Measurements from ENCODE around the gene ECE2.

The ECE2 gene

DNA sequence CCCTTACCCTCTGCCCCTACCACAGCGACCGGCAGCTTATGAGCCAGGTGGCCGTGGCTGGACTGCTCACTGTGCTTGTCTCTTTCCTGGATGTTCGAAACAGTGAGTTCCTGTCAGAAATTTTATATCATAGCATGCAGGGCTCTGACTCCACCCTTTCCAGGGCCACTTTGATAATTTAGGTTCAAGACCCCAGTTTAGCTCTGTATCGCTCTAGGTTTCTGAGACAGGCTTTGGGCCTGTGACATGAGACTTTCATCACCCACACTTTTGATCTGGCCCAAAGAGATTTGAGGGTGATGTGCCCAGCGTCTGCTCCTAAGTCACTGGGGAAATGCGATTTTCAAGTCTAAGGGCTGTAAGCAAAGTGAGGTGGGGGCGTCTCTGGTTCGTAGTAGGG lies 32.1 kb downstream of the ECE2 start:
- Histone ChIP-seq H3K9ac (ENCODE audit: low read length) (no peak overlapping the region), H3K27ac (ENCODE audit: low read depth, low read length) (no peak overlapping the region), H3K4me2 (ENCODE audit: low read length) (no peak overlapping the region), H2BK5ac (ENCODE audit: low read length) (no peak overlapping the region), H4K8ac (ENCODE audit: low read depth, low read length) (no peak overlapping the region), H3K27me3 (ENCODE audit: insufficient read depth, low read length, poor library complexity) (no peaks in the 10 kb centered on the region), H3K36me3 (ENCODE audit: control insufficient read depth, insufficient read depth, low read length) (peaks cover 36% of the 10 kb centered on the region), H4K5ac (ENCODE audit: low read length) (no peak overlapping the region), H3K4me1 (ENCODE audit: control insufficient read depth, low read depth, low read length) (no peaks in the 10 kb centered on the region), H2AK5ac (ENCODE audit: low read length) (no peak overlapping the region), H2BK120ac (ENCODE audit: low read depth, low read length) (no peak overlapping the region), H2BK15ac (replicated peaks; ENCODE audit: low read depth) (no peak overlapping the region), H3K23ac (ENCODE audit: low read length) (no peak overlapping the region), H3K56ac (ENCODE audit: low read length) (no peak overlapping the region), H3K4me3 (ENCODE audit: low read length) (no peak overlapping the region), H3K4ac (ENCODE audit: low read depth, low read length) (no peak overlapping the region), H3K79me2 (ENCODE audit: control insufficient read depth, insufficient read depth, low read length) (no peaks in the 10 kb centered on the region), H3K18ac (ENCODE audit: low read length) (no peak overlapping the region), H3K79me1 (ENCODE audit: low read length) (peaks cover 5% of the 10 kb centered on the region)
- WGBS (ENCODE audit: extremely low coverage, insufficient coverage, low lambda C conversion rate), result 100% methylated on average over 2 of the region's 9 CpGs
- no peak for DNase-seq

DNA sequence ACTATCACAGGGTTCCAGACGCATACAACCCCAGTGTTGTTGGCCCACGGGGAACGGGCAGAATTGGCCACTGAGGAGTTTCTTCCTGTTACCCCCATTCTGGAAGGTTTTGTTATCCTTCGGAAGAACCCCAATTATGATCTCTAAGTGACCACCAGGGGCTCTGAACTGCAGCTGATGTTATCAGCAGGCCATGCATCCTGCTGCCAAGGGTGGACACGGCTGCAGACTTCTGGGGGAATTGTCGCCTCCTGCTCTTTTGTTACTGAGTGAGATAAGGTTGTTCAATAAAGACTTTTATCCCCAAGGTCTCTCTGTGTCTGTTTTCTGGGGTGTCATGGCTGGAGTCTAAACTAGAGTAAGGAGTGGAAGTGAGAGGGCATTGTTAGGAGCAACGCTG lies 32.9 kb downstream of the ECE2 start:
- no peaks in the 10 kb centered on the region for H3K4me1 ChIP-seq (ENCODE audit: control insufficient read depth, low read depth, low read length)
- H3K4me2 ChIP-seq (ENCODE audit: low read length), result no peak overlapping the region
- H3K23ac ChIP-seq (ENCODE audit: low read length), result no peak overlapping the region
- H3K79me2 ChIP-seq (ENCODE audit: control insufficient read depth, insufficient read depth, low read length), result no peaks in the 10 kb centered on the region
- no peak overlapping the region for H3K18ac ChIP-seq (ENCODE audit: low read length)
- H3K56ac ChIP-seq (ENCODE audit: low read length), result no peak overlapping the region
- H4K5ac ChIP-seq (ENCODE audit: low read length), result no peak overlapping the region
- no peak overlapping the region for H3K4ac ChIP-seq (ENCODE audit: low read depth, low read length)
- no peaks in the 10 kb centered on the region for H3K27me3 ChIP-seq (ENCODE audit: insufficient read depth, low read length, poor library complexity)
- H3K36me3 ChIP-seq (ENCODE audit: control insufficient read depth, insufficient read depth, low read length), result peaks cover 30% of the 10 kb centered on the region
- no peak overlapping the region for H3K9ac ChIP-seq (ENCODE audit: low read length)
- WGBS (ENCODE audit: extremely low coverage, insufficient coverage, low lambda C conversion rate), result no CpG with 5 or more reads among the region's 7 CpGs
- H2BK15ac ChIP-seq (replicated peaks; ENCODE audit: low read depth), result no peak overlapping the region
- DNase-seq, result no peak
- no peak overlapping the region for H3K27ac ChIP-seq (ENCODE audit: low read depth, low read length)
- no peak overlapping the region for H2BK120ac ChIP-seq (ENCODE audit: low read depth, low read length)
- H2BK5ac ChIP-seq (ENCODE audit: low read length), result no peak overlapping the region
- no peak overlapping the region for H4K8ac ChIP-seq (ENCODE audit: low read depth, low read length)
- H3K4me3 ChIP-seq (ENCODE audit: low read length), result no peak overlapping the region
- H2AK5ac ChIP-seq (ENCODE audit: low read length), result no peak overlapping the region
- H3K79me1 ChIP-seq (ENCODE audit: low read length), result peaks cover 2% of the 10 kb centered on the region

DNA sequence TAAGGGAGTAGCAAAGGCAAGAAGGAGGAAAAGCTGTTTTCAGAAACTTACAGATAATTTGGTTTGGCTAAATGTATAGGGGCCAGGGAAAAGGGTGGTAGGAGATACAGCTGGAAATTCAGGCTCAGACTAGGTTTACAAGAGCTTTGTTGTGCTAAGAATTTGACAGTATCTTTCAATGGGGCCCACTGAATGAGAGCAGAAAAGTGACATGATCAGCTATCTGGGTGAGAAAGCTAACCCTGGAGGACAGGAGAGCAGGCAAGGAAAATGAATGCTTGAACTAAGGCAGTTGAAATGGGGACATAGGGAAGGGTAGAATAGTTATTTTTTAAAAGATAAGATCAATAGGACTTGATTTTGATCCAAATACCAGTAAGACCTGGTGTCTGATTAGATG lies 35.8 kb downstream of the ECE2 start:
- DNase-seq, result no peak
- H3K79me2 ChIP-seq (ENCODE audit: control insufficient read depth, insufficient read depth, low read length), result peaks cover 21% of the 10 kb centered on the region
- no peak overlapping the region for H4K5ac ChIP-seq (ENCODE audit: low read length)
- H3K18ac ChIP-seq (ENCODE audit: low read length), result no peak overlapping the region
- H3K23ac ChIP-seq (ENCODE audit: low read length), result no peak overlapping the region
- H3K4ac ChIP-seq (ENCODE audit: low read depth, low read length), result no peak overlapping the region
- no peak overlapping the region for H3K56ac ChIP-seq (ENCODE audit: low read length)
- peaks cover 2% of the 10 kb centered on the region for H3K4me1 ChIP-seq (ENCODE audit: control insufficient read depth, low read depth, low read length)
- H3K27me3 ChIP-seq (ENCODE audit: insufficient read depth, low read length, poor library complexity), result no peaks in the 10 kb centered on the region
- no peaks in the 10 kb centered on the region for H3K79me1 ChIP-seq (ENCODE audit: low read length)
- peaks cover 13% of the 10 kb centered on the region for H3K36me3 ChIP-seq (ENCODE audit: control insufficient read depth, insufficient read depth, low read length)
- no peak overlapping the region for H3K4me3 ChIP-seq (ENCODE audit: low read length)
- no peak overlapping the region for H4K8ac ChIP-seq (ENCODE audit: low read depth, low read length)
- H2AK5ac ChIP-seq (ENCODE audit: low read length), result no peak overlapping the region
- H2BK5ac ChIP-seq (ENCODE audit: low read length), result no peak overlapping the region
- H3K9ac ChIP-seq (ENCODE audit: low read length), result no peak overlapping the region
- H2BK15ac ChIP-seq (replicated peaks; ENCODE audit: low read depth), result no peak overlapping the region
- H3K4me2 ChIP-seq (ENCODE audit: low read length), result no peak overlapping the region
- no peak overlapping the region for H2BK120ac ChIP-seq (ENCODE audit: low read depth, low read length)
- no peak overlapping the region for H3K27ac ChIP-seq (ENCODE audit: low read depth, low read length)

DNA sequence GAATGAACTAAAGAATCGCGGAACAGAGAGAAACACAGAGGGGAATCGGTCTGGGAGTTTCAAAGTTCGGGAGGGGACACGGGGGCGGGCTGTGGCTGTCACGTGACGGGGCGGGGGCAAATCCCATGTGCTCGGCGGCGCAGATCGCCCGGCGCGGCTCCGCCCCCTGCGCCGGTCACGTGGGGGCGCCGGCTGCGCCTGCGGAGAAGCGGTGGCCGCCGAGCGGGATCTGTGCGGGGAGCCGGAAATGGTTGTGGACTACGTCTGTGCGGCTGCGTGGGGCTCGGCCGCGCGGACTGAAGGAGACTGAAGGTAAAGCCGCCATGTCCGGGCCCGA lies 38.5 kb downstream of the ECE2 start, which contains the start of gene EIF4G1:
TSS of gene EIF4G1 (plus strand) at position 244 of the 337 bp plus-strand sequence. CDS start 1,191 bp downstream, outside the sequence.
- Histone ChIP-seq H3K9ac (ENCODE audit: low read length) (peak within 1 kb of the TSS; percentile 94), H3K79me2 (ENCODE audit: control insufficient read depth, insufficient read depth, low read length) (peaks cover 47% of the 10 kb centered on the region), H2AK5ac (ENCODE audit: low read length) (peak within 1 kb of the TSS; percentile 68), H3K27ac (ENCODE audit: low read depth, low read length) (peak within 1 kb of the TSS; percentile 92), H4K8ac (ENCODE audit: low read depth, low read length) (peak within 1 kb of the TSS; percentile 97), H3K79me1 (ENCODE audit: low read length) (peaks cover 3% of the 10 kb centered on the region), H3K36me3 (ENCODE audit: control insufficient read depth, insufficient read depth, low read length) (peaks cover 5% of the 10 kb centered on the region), H2BK15ac (replicated peaks; ENCODE audit: low read depth) (no peak within 1 kb of the TSS), H3K4me1 (ENCODE audit: control insufficient read depth, low read depth, low read length) (peaks cover 4% of the 10 kb centered on the region), H3K4me3 (ENCODE audit: low read length) (peak within 1 kb of the TSS; percentile 83), H3K4ac (ENCODE audit: low read depth, low read length) (peak within 1 kb of the TSS; percentile 100), H4K5ac (ENCODE audit: low read length) (no peak within 1 kb of the TSS), H3K56ac (ENCODE audit: low read length) (peak within 1 kb of the TSS; percentile 98), H3K23ac (ENCODE audit: low read length) (peak within 1 kb of the TSS; percentile 97), H3K4me2 (ENCODE audit: low read length) (peak within 1 kb of the TSS; percentile 97), H3K27me3 (ENCODE audit: insufficient read depth, low read length, poor library complexity) (no peaks in the 10 kb centered on the region), H3K18ac (ENCODE audit: low read length) (peak within 1 kb of the TSS; percentile 100), H2BK120ac (ENCODE audit: low read depth, low read length) (peak within 1 kb of the TSS; percentile 33), H2BK5ac (ENCODE audit: low read length) (peak within 1 kb of the TSS; percentile 80)
- DNase-seq, result peak; percentile 95
- no CpG with 5 or more reads among the region's 40 CpGs for WGBS (ENCODE audit: extremely low coverage, insufficient coverage, low lambda C conversion rate)

DNA sequence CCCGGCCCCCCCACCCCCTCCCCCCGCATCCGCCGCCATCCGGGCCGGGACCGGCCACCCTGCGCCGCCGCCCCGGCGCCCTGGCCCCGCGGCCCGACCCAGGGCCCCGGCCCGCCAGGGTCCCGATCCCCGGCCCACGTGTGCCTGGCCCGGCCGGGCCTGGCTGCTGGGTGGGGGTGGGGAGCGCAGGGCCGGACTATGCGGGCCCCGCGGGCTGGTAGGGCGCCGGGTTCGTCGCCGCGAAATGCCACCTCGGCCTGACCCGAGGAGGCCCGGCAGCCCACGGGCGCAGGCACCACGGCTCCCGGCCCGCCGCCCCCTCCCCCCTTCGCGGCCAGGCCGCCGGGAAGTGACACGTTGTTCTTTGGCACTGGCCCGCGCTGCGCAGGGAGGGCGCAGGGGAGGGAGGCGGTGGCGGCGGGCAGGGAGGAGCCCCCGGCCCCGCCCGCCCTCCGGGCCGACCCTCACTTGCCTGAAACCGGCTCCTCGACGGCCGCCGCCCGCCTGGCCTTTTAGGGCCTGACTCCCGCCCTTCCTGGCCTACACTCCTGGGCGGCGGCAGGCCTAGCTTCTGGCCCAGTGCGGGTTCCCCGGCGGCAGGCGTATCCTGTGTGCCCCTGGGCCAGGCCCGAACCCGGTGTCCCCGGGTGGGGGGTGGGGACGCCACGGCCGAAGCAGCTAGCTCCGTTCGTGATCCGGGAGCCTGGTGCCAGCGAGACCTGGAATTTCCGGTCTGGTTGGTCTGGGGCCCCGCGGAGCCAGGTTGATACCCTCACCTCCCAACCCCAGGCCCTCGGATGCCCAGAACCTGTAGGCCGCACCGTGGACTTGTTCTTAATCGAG lies 39.1 kb downstream of the ECE2 start:
- peaks cover 8% of the 10 kb centered on the region for H3K79me1 ChIP-seq (ENCODE audit: low read length)
- peak overlapping the region; percentile 80 for H2BK5ac ChIP-seq (ENCODE audit: low read length)
- peak overlapping the region; percentile 100 for H3K4ac ChIP-seq (ENCODE audit: low read depth, low read length)
- peak overlapping the region; percentile 83 for H3K4me3 ChIP-seq (ENCODE audit: low read length)
- peak overlapping the region; percentile 100 for H3K18ac ChIP-seq (ENCODE audit: low read length)
- peak overlapping the region; percentile 92 for H3K27ac ChIP-seq (ENCODE audit: low read depth, low read length)
- peak overlapping the region; percentile 97 for H3K4me2 ChIP-seq (ENCODE audit: low read length)
- no peak overlapping the region for H2BK15ac ChIP-seq (replicated peaks; ENCODE audit: low read depth)
- peak overlapping the region; percentile 94 for H3K9ac ChIP-seq (ENCODE audit: low read length)
- peaks cover 5% of the 10 kb centered on the region for H3K36me3 ChIP-seq (ENCODE audit: control insufficient read depth, insufficient read depth, low read length)
- DNase-seq, result peak; percentile 74
- WGBS (ENCODE audit: extremely low coverage, insufficient coverage, low lambda C conversion rate), result no CpG with 5 or more reads among the region's 89 CpGs
- H3K4me1 ChIP-seq (ENCODE audit: control insufficient read depth, low read depth, low read length), result peaks cover 4% of the 10 kb centered on the region
- H3K23ac ChIP-seq (ENCODE audit: low read length), result peak overlapping the region; percentile 97
- peak overlapping the region; percentile 98 for H3K56ac ChIP-seq (ENCODE audit: low read length)
- H3K27me3 ChIP-seq (ENCODE audit: insufficient read depth, low read length, poor library complexity), result no peaks in the 10 kb centered on the region
- H2BK120ac ChIP-seq (ENCODE audit: low read depth, low read length), result peak overlapping the region; percentile 33
- H4K5ac ChIP-seq (ENCODE audit: low read length), result no peak overlapping the region
- peak overlapping the region; percentile 68 for H2AK5ac ChIP-seq (ENCODE audit: low read length)
- peak overlapping the region; percentile 97 for H4K8ac ChIP-seq (ENCODE audit: low read depth, low read length)
- H3K79me2 ChIP-seq (ENCODE audit: control insufficient read depth, insufficient read depth, low read length), result peaks cover 53% of the 10 kb centered on the region
